Caco-2 (cell line): Measurements from ENCODE around the gene ZFHX3. TPM values are rescaled to one million over a fixed set of nuclear protein-coding genes. Genes with fewer than 3 reads are reported as not detected.

Source experiments
- BruUV-seq: library from RNA; stranded (reverse); fragments of 400-500 nt; replicated peaks from 2 replicates; lab custom pipeline; 2021; lab: Mats Ljungman, UMichigan
- CTCF ChIA-PET: fragments of 300-600 bp; sonication (Branson Sonifier 250); formaldehyde crosslinking; loops from one replicate; lab custom pipeline; 2022; ENCODE audit warnings: antibody characterized with exemption; lab: Charles Lee
- POLR2A ChIA-PET: fragments of 300-600 bp; sonication (Branson Sonifier 250); formaldehyde crosslinking; loops from one replicate; lab custom pipeline; 2022; ENCODE audit warnings: antibody characterized with exemption; lab: Charles Lee
- DNase-seq, 2 experiments: peaks; one replicate each; pipeline versions ENCODE4 v3.0.0 to v3.0.0-alpha.2; 2020 to 2022
- H3K27me3 ChIP-seq: replicated peaks from 2 replicates; pipeline ENCODE4 v1.6.0; 2011; ENCODE audit warnings: low read length; ENCODE audit not compliant: control insufficient read depth, insufficient read depth
- H3K36me3 ChIP-seq: 2 replicates; pipeline ENCODE4 v1.5.1; 2011; ENCODE audit warnings: low read length; ENCODE audit not compliant: control insufficient read depth, insufficient read depth
- H3K4me1 ChIP-seq: fragments of 250-450 bp; sonication (Bioruptor Pico); 2 replicates; pipeline ENCODE4 v1.5.1; 2020; ENCODE audit warnings: mild to moderate bottlenecking
- H3K4me3 ChIP-seq: 2 replicates; pipeline ENCODE4 v1.5.1; 2011; ENCODE audit warnings: low read depth, mild to moderate bottlenecking, control low read depth, low read length
- H3K9me3 ChIP-seq: fragments of 250-450 bp; sonication (Bioruptor Pico); 2 replicates; pipeline ENCODE4 v1.5.1; 2020; ENCODE audit warnings: mild to moderate bottlenecking, moderate library complexity
- H3K27ac Mint-ChIP-seq: one replicate; pipeline ENCODE4 v1.8.0; 2022; ENCODE audit warnings: mixed read lengths; ENCODE audit not compliant: unreplicated experiment
- H3K27me3 Mint-ChIP-seq: one replicate; pipeline ENCODE4 v1.8.0; 2022; ENCODE audit warnings: mixed read lengths; ENCODE audit not compliant: insufficient read depth, unreplicated experiment
- H3K36me3 Mint-ChIP-seq: one replicate; pipeline ENCODE4 v1.8.0; 2022; ENCODE audit warnings: mild to moderate bottlenecking, mixed read lengths; ENCODE audit not compliant: insufficient read depth, unreplicated experiment
- H3K4me1 Mint-ChIP-seq: one replicate; pipeline ENCODE4 v1.8.0; 2022; ENCODE audit warnings: low read depth, mixed read lengths; ENCODE audit not compliant: unreplicated experiment
- H3K4me3 Mint-ChIP-seq: one replicate; pipeline ENCODE4 v1.8.0; 2022; ENCODE audit warnings: mild to moderate bottlenecking, moderate library complexity, mixed read lengths; ENCODE audit not compliant: unreplicated experiment
- H3K9me3 Mint-ChIP-seq: one replicate; pipeline ENCODE4 v1.8.0; 2022; ENCODE audit warnings: mixed read lengths; ENCODE audit not compliant: unreplicated experiment
- intact Hi-C: fragments of 100-400 bp; cut with micrococcal nuclease; formaldehyde crosslinking; loops from one replicate; pipeline ENCODE4 v1.10.0; 2022; ENCODE audit not compliant: unreplicated experiment
- total RNA-seq: library from RNA; stranded (reverse); gene quantifications from 2 replicates; pipeline ENCODE4 v1.2.3, GENCODE V29; 2022
- TF ChIP-seq, protein P1 (sequence below), 2 experiments: fragments of 200-600 bp in 1 of 2; IDR thresholded peaks; 1 replicate in 1 of 2; 2 replicates in 1 of 2; pipeline versions ENCODE4 v1.5.1 to v1.8.0; 2011 to 2022; ENCODE audit warnings: antibody characterized with exemption in 1 of 2, control low read depth in 1 of 2, inconsistent platforms in 1 of 2, low read depth in 1 of 2, low read length in 1 of 2, mild to moderate bottlenecking in 1 of 2, moderate library complexity in 1 of 2; ENCODE audit not compliant: insufficient read depth in 1 of 2, severe bottlenecking in 1 of 2, unreplicated experiment in 1 of 2

Gene ZFHX3
- total RNA-seq, 1 experiment from 2014 or later = 39.9 TPM

DNA sequence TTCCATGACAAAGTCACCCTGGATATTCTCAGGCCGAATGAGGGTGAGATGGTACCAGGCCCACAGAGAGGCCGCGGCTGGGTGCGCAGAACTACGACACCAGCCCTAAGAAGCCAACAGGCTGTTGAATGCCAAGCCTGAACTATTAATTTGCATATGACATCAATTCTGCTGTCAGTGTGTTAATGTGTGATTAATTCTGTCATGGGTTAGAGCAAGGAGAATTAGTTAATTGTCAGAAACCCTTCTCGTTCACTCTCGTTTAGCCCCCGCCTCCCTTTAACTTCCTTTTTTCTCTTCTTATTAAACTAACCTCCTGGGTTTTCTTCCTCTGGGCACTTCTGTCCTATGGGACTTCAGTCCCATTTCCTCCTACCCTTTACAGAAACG is 123.4 kb downstream of the ZFHX3 start:
- TF ChIP-seq, protein P1, sequence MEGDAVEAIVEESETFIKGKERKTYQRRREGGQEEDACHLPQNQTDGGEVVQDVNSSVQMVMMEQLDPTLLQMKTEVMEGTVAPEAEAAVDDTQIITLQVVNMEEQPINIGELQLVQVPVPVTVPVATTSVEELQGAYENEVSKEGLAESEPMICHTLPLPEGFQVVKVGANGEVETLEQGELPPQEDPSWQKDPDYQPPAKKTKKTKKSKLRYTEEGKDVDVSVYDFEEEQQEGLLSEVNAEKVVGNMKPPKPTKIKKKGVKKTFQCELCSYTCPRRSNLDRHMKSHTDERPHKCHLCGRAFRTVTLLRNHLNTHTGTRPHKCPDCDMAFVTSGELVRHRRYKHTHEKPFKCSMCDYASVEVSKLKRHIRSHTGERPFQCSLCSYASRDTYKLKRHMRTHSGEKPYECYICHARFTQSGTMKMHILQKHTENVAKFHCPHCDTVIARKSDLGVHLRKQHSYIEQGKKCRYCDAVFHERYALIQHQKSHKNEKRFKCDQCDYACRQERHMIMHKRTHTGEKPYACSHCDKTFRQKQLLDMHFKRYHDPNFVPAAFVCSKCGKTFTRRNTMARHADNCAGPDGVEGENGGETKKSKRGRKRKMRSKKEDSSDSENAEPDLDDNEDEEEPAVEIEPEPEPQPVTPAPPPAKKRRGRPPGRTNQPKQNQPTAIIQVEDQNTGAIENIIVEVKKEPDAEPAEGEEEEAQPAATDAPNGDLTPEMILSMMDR (IDR thresholded peaks at IDR 0.05; ENCODE audit: insufficient read depth in 1 of 2, low read depth in 1 of 2, low read length in 1 of 2, severe bottlenecking in 1 of 2, unreplicated experiment in 1 of 2) = no peak
- H3K4me1 ChIP-seq = peaks cover 17% of the 10 kb centered on the region
- intact Hi-C loops = no loop called here
- ChIA-PET CTCF (interaction anchor here (2.5 kb wide), 1 partner anchor 92 kb away, joined by 7 read pairs; no protein-coding TSS in a partner anchor), POLR2A (no interaction called here)
- peak overlapping the region; percentile 15 for H3K4me3 Mint-ChIP-seq
- peaks cover 30% of the 10 kb centered on the region for H3K4me1 Mint-ChIP-seq
- peak overlapping the region; percentile 43 for H3K27ac Mint-ChIP-seq
- no peaks in the 10 kb centered on the region for H3K9me3 Mint-ChIP-seq
- BruUV-seq = no TSS peak
- H3K4me3 ChIP-seq = no peak overlapping the region
- H3K27me3 ChIP-seq = no peaks in the 10 kb centered on the region
- no peaks in the 10 kb centered on the region for H3K27me3 Mint-ChIP-seq
- no peaks in the 10 kb centered on the region for H3K9me3 ChIP-seq
- DNase-seq = no peak
- H3K36me3 Mint-ChIP-seq = peaks cover 18% of the 10 kb centered on the region
- no peaks in the 10 kb centered on the region for H3K36me3 ChIP-seq

DNA sequence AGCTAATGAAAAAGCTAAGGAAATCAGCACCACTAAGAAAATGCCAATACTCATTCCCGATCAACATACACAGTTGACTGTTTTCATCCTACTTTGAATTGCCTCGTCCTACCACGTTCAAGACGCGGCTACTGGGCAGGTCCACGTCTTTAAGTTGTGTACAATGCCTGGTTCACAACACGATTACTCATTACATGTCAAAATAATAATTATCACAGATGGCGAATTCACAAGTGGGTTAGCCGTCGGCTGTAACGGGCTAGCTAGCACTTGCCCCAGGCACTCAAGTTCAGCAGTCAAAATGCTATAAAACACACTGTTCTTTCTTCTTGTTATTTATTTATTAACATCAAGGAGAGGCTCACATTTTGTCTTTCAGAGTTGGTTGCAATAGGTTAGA is 124.2 kb downstream of the ZFHX3 start:
- DNase-seq = no peak
- Mint-ChIP-seq H3K27ac (no peak overlapping the region), H3K36me3 (peaks cover 11% of the 10 kb centered on the region), H3K27me3 (no peaks in the 10 kb centered on the region), H3K4me3 (no peak overlapping the region), H3K9me3 (no peaks in the 10 kb centered on the region), H3K4me1 (peaks cover 30% of the 10 kb centered on the region)
- Histone ChIP-seq H3K27me3 (no peaks in the 10 kb centered on the region), H3K9me3 (no peaks in the 10 kb centered on the region), H3K4me1 (peaks cover 17% of the 10 kb centered on the region), H3K36me3 (no peaks in the 10 kb centered on the region), H3K4me3 (no peak overlapping the region)
- ChIA-PET POLR2A (no interaction called here), CTCF (interaction anchor here (2.5 kb wide), 1 partner anchor 91 kb away, joined by 7 read pairs; no protein-coding TSS in a partner anchor)
- BruUV-seq = no TSS peak
- TF ChIP-seq, protein P1 (IDR thresholded peaks at IDR 0.05; ENCODE audit: insufficient read depth in 1 of 2, low read depth in 1 of 2, low read length in 1 of 2, severe bottlenecking in 1 of 2, unreplicated experiment in 1 of 2) = no peak
- intact Hi-C loops = no loop called here

DNA sequence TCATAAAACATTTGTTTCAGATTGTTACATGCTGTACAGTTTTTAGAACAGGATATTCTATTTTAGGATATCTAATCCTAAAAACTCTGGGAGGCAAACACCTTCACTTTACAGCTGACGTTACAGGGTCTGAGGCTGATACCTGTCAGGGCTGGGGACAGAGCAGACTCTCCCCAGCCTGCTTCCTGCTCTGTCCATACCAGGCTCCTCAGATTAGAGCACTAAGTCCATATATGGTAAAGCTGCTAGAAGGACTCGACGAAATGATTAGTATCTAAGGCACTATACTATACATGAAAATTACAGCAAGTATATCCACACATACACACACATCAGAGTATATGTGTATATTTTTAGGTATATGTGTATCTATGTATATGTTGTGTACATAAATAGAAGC is 125.2 kb downstream of the ZFHX3 start:
- no peak overlapping the region for H3K4me3 ChIP-seq
- no peaks in the 10 kb centered on the region for H3K27me3 Mint-ChIP-seq
- H3K4me3 Mint-ChIP-seq = no peak overlapping the region
- intact Hi-C loops = no loop called here
- peaks cover 30% of the 10 kb centered on the region for H3K4me1 Mint-ChIP-seq
- no TSS peak for BruUV-seq
- peaks cover 4% of the 10 kb centered on the region for H3K36me3 Mint-ChIP-seq
- H3K27me3 ChIP-seq = no peaks in the 10 kb centered on the region
- ChIA-PET CTCF (no interaction called here), POLR2A (no interaction called here)
- TF ChIP-seq, protein P1 (IDR thresholded peaks at IDR 0.05; ENCODE audit: insufficient read depth in 1 of 2, low read depth in 1 of 2, low read length in 1 of 2, severe bottlenecking in 1 of 2, unreplicated experiment in 1 of 2) = no peak
- H3K36me3 ChIP-seq = no peaks in the 10 kb centered on the region
- no peak overlapping the region for H3K27ac Mint-ChIP-seq
- H3K9me3 Mint-ChIP-seq = no peaks in the 10 kb centered on the region
- DNase-seq = no peak
- H3K9me3 ChIP-seq = no peaks in the 10 kb centered on the region
- H3K4me1 ChIP-seq = peaks cover 16% of the 10 kb centered on the region
